Ovary (tissue), 10 donors: ENCODE measurements around the gene SLX1B. TPM values are rescaled to one million over a fixed set of nuclear protein-coding genes. Genes with fewer than 3 reads are reported as not detected.
A peak's percentile ranks its signal among the peaks of the same experiment; 100 is the strongest.
"Not testable (repeated sequence)": the region's sequence is repeated elsewhere in the genome, so short reads cannot be mapped to it uniquely, and the experiment has no call there.

Experiments used
- DNase-seq, 5 donors: peaks; one replicate each; pipeline ENCODE4 v3.0.0-alpha.2; 2019 to 2020
- H3K27ac ChIP-seq, 2 donors: fragments of 200-600 bp; one replicate each; pipeline versions ENCODE4 v1.5.1 to v1.8.0; 2019 to 2022
- H3K27me3 ChIP-seq: fragments of 200-600 bp; one replicate; pipeline ENCODE4 v1.8.0; 2022
- H3K36me3 ChIP-seq: fragments of 200-600 bp; sonication (generic); one replicate; pipeline ENCODE4 v1.5.1; 2019
- H3K4me1 ChIP-seq: one replicate; pipeline ENCODE4 v1.8.1; 2013; ENCODE audit warnings: mild to moderate bottlenecking, moderate library complexity; ENCODE audit not compliant: insufficient read depth
- H3K4me3 ChIP-seq: fragments of 200-600 bp; sonication (generic); one replicate; pipeline ENCODE4 v1.5.1; 2017
- H3K9me3 ChIP-seq, 2 donors: fragments of 200-600 bp in 1 of 2; sonication (generic) in 1 of 2; one replicate each; pipeline versions ENCODE4 v1.5.1 to v1.8.1; 2013 to 2019; ENCODE audit warnings: mild to moderate bottlenecking in 1 of 2, moderate library complexity in 1 of 2
- WGBS, 3 donors: extraction: QIAGEN DNeasy Blood & Tissue Kit in 1 of 3; methylation state at CpG; one replicate each; pipeline versions ENCODE4 v1.1.5 to v1.1.7; 2013 to 2017; 5-methylcytosine and 5-hydroxymethylcytosine counted together
- intact Hi-C, 4 donors: fragments of 100-400 bp; cut with DNase I; formaldehyde crosslinking; loops; one replicate each; pipeline versions ENCODE4 v1.11.0 to v1.15.1; 2022 to 2023
- long read RNA-seq, 3 donors: library from polyadenylated mRNA in 2 of 3; unstranded in 2 of 3; transcript quantifications; one replicate each; pipeline ENCODE4 v2.0.0 and lab custom pipeline, GENCODE V29; 2021 to 2026
- polyA plus RNA-seq, 2 donors: library from polyadenylated mRNA; stranded (reverse); fragments of 200-250 nt in 1 of 2; fragments of 350-450 nt in 1 of 2; fragmentation: Illumina TruSeq in 1 of 2; extraction: RNeasy Lipid Tissue Mini Kit (QIAGEN cat#74804) in 1 of 2; gene quantifications; one replicate each; pipeline ENCODE4 v1.2.3, GENCODE V29; 2013 to 2014
- total RNA-seq, 7 donors: library from RNA; depleted of rRNA in 2 of 7; stranded (reverse); fragments of >200 nt in 2 of 7; fragmentation: NEBNext Ultra II Directional in 3 of 7; extraction: Animal tissue kit (Norgen Biotek cat#: 25700) in 3 of 7; gene quantifications; one replicate each; pipeline versions ENCODE4 v1.1.0 to v1.2.4, GENCODE V29; 2016 to 2023
- donor health status: DM: no; HTN: no; CAD: no; lungs with moderate emphysema.
- donor health status: DM: no; HTN: no; CAD: no.
- donor health status: Bipolar disorder and iron deficiency.
- donor health status: DM: yes; HTN: yes; CAD: no.
- donor health status: DM: no; HTN: no; CAD: no.
- donor health status: DM: yes; HTN: yes; CAD: no.

Gene SLX1B
- total RNA-seq, result 10 to 100 TPM in 1 of 7 donors, 1 to 10 TPM in 6; 4.4 to 11.2 (median 8.6) TPM
- 10 to 100 TPM in 1 of 2 donors, 1 to 10 TPM in 1; 3.0 to 19.4 TPM for polyA plus RNA-seq
- long read RNA-seq, donor 1, transcript SLX1B-201 (6 exons, 1,165 nt), result major isoform, 11 of 16 reads
- long read RNA-seq, donor 1, partial matches to known transcripts, result 2 of 16 reads
- long read RNA-seq, donor 1, other reads (novel, unspliced or antisense), result 3 of 16 reads
- long read RNA-seq, donor 2, transcript SLX1B-201 (6 exons, 1,165 nt), result major isoform, 6 of 7 reads
- long read RNA-seq, donor 2, partial matches to known transcripts, result 0 of 7 reads
- long read RNA-seq, donor 2, other reads (novel, unspliced or antisense), result 0 of 7 reads
- long read RNA-seq, donor 3, transcript SLX1B-201 (6 exons, 1,165 nt), result major isoform, 16 of 17 reads
- long read RNA-seq, donor 3, partial matches to known transcripts, result 0 of 17 reads
- long read RNA-seq, donor 3, other reads (novel, unspliced or antisense), result 1 of 17 reads

DNA sequence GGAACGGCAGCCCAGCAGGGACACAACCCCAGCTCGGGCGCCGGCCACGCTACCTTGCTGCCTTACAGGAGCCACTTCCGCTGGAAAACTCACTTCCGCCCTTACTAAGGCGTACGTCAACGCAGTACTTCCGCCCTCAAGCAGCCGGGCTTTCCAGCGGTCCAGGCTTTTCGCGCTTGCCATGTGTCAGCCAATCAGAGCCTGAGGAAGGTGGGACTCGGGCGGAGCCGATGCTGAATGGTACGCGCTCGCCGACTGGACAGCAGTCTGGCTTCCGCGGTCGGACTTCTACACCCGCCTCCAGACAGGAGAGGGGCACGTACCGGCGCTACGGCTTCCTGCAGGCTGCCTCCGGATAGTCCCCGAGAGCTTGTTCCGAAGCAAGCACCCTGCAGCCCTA, at the start of gene SLX1B, which contains the start of gene BOLA2:
TSS of gene SLX1B (plus strand) at position 265 of the 400 bp plus-strand sequence.
TSS of gene BOLA2 (minus strand) at position 83 of the 400 bp plus-strand sequence. CDS start 98 bp downstream, outside the sequence.
- intact Hi-C loops, H3K9me3 ChIP-seq, H3K4me3 ChIP-seq, H3K27me3 ChIP-seq, H3K4me1 ChIP-seq, H3K36me3 ChIP-seq, H3K27ac ChIP-seq, DNase-seq: not testable (repeated sequence)
- WGBS, 3 donors, result no CpG with 5 or more reads among the region's 33 CpGs

DNA sequence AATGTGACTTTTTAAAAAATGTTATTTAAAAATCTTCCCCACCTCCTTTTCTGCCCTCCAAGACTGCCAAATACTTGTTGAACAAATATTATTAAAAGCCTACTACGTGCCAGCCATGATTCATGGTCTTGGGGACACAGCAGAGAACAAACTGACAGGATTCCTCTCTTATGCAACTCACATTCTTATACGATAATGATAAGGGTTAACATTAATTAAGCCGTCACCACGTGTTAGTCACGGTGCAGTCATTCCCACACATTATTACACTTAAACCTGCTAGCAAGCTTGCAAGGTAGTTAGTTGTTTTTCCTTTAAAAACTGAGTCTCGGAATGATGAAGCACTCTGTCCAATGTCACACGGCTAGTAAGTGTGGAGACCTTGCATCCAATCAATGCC, 49.1 kb upstream of the SLX1B start:
- H3K4me1 ChIP-seq, H3K9me3 ChIP-seq, intact Hi-C loops, H3K27me3 ChIP-seq, H3K27ac ChIP-seq, H3K36me3 ChIP-seq, H3K4me3 ChIP-seq, DNase-seq: not testable (repeated sequence)
- WGBS, 3 donors, result 50 to 66% (median 62%) methylated on average over 7 of the region's 7 CpGs

- intact Hi-C loops, H3K4me1 ChIP-seq, H3K27me3 ChIP-seq, H3K36me3 ChIP-seq, DNase-seq, H3K27ac ChIP-seq, H3K9me3 ChIP-seq, H3K4me3 ChIP-seq: not testable (repeated sequence)
- 95 to 98% (median 95%) methylated on average over 2 of the region's 2 CpGs for WGBS, 3 donors
Observed at GRCh38 chr16:29423587-29423986, 30.7 kb upstream of the SLX1B start.

DNA sequence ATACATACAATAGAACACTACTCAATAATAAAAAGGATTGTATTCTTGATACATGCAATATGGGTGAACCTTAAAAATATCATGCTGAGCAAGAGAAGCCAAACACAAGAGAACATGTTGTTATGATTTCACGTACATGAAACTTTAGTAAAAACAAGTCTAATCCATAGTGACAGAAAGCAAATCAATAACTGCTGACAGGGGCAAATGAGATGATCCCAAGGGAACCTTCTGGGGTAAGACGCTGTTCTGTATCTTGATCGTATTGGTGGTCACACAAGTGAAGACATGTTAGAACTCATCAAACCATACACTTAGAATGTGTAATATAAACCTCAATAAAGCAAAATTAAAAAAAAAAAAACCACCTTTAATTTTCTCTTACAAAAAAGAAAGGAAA, 28.9 kb upstream of the SLX1B start:
- WGBS, 3 donors, result 95 to 98% (median 97%) methylated on average over 3 of the region's 3 CpGs
- H3K27me3 ChIP-seq, H3K36me3 ChIP-seq, H3K4me3 ChIP-seq, H3K27ac ChIP-seq, intact Hi-C loops, H3K4me1 ChIP-seq, H3K9me3 ChIP-seq, DNase-seq: not testable (repeated sequence)

DNA sequence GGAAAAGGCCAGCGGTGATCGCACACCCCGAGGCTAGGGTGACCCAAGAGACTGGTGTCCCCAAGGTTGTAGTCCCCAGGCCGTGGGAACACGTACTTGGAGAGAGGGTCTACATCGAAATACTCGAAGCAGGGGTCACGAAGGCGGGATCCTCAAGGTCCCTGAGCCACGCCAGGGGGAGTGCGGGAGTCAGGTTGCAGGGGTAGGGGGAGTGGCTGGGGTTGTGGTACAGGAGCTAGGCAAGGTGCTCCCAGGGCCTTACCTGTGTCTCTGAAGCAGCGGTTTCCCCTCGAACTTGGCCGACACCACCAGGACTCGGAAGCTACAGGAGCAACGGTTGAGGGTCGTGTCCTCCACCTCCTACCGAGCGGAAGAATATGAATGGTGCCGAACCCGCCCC, 579 bp upstream of the SLX1B start:
- H3K4me1 ChIP-seq, H3K9me3 ChIP-seq, H3K4me3 ChIP-seq, H3K27ac ChIP-seq, H3K27me3 ChIP-seq, DNase-seq, H3K36me3 ChIP-seq, intact Hi-C loops: not testable (repeated sequence)
- WGBS, 3 donors, result no CpG with 5 or more reads among the region's 21 CpGs

- H3K36me3 ChIP-seq, H3K9me3 ChIP-seq, H3K27me3 ChIP-seq, H3K4me3 ChIP-seq, H3K27ac ChIP-seq, H3K4me1 ChIP-seq, DNase-seq, intact Hi-C loops: not testable (repeated sequence)
- no CpG with 5 or more reads among the region's 29 CpGs for WGBS, 3 donors
Observed at GRCh38 chr16:29454828-29455227, 495 bp downstream of the SLX1B start.

DNA sequence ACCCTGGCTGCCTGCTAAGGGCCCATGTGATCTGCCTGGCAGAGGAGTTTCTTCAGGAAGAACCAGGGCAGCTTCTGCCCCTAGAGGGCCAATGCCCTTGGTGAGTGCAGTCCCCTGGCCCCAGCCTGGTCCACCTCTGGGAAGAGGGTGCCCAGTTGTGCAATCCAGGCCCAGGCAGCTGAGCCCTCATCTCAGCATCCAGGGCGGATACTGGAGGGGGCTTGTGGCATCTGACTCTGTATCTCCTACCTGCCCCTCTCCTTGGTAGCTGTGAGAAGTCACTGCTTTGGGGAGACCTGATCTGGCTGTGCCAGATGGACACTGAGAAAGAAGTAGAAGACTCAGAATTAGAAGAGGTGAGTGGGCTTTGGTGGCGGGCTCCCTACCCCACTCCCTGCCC, 3.3 kb downstream of the SLX1B start:
- H3K4me1 ChIP-seq, H3K9me3 ChIP-seq, H3K27me3 ChIP-seq, H3K27ac ChIP-seq, H3K4me3 ChIP-seq, intact Hi-C loops, H3K36me3 ChIP-seq: not testable (repeated sequence)
- peak in 1 of 5 donors; percentile 14 for DNase-seq
- WGBS, 3 donors, result 100% methylated on average over 1 of the region's 2 CpGs; no CpG with 5 or more reads in 2 of the 3 donors

DNA sequence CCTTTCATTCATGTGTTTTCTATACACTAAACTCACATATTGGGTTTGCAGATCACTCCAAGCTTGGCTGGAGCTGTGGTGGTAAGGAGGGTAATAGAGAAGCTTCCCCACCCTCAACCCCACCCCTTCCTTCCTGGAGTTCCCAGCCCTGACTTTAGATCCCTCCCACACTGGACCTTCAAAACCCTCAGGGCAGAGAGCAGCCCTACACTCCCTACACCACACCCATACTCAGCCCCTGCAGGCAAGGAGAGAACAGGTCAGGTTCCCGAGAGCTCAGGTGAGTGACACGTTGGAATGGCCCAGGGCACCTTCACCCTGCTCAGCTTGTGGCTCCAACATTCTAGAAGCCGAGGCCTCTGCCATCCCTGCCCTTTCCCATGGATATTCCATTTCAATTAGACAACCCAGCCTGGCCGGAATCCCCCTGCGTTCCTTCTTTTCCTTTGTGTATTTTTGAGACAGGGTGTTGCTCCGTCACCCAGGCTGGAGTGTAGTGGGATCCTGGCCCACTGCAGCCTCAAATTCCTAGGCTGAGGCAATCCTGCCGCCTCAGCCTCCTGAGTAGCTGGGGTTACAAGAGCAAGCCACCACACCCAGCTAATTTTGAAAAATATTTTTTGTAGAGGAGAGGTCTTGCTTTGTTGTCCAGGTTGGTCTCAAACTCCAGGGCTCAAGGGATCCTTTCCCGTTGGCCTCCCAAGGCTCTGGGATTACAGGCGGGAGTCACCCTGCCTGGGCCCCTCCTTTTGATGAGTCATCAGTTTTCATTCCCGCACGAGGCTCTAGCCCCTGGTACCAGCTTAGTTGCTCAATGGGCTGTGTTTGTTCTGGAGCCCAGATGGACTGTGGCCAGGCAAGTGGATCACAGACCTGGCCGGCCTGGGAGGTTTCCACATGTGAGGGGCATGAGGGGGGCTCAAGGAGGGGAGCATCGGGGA, 5.6 kb downstream of the SLX1B start, which contains the start of gene SULT1A4:
TSS of gene SULT1A4 (plus strand) at position 208 of the 941 bp plus-strand sequence. CDS start 1,473 bp downstream, outside the sequence.
- H3K4me1 ChIP-seq, H3K27me3 ChIP-seq, intact Hi-C loops, H3K36me3 ChIP-seq, H3K4me3 ChIP-seq, H3K9me3 ChIP-seq, H3K27ac ChIP-seq, DNase-seq: not testable (repeated sequence)
- WGBS, 3 donors, result no CpG with 5 or more reads among the region's 13 CpGs

GRCh38 chr16:29460647-29461030, 6.3 kb downstream of the SLX1B start:
- H3K9me3 ChIP-seq, H3K27me3 ChIP-seq, H3K27ac ChIP-seq, intact Hi-C loops, H3K36me3 ChIP-seq, H3K4me1 ChIP-seq, DNase-seq, H3K4me3 ChIP-seq: not testable (repeated sequence)
- no CpG with 5 or more reads among the region's 9 CpGs for WGBS, 3 donors

DNA sequence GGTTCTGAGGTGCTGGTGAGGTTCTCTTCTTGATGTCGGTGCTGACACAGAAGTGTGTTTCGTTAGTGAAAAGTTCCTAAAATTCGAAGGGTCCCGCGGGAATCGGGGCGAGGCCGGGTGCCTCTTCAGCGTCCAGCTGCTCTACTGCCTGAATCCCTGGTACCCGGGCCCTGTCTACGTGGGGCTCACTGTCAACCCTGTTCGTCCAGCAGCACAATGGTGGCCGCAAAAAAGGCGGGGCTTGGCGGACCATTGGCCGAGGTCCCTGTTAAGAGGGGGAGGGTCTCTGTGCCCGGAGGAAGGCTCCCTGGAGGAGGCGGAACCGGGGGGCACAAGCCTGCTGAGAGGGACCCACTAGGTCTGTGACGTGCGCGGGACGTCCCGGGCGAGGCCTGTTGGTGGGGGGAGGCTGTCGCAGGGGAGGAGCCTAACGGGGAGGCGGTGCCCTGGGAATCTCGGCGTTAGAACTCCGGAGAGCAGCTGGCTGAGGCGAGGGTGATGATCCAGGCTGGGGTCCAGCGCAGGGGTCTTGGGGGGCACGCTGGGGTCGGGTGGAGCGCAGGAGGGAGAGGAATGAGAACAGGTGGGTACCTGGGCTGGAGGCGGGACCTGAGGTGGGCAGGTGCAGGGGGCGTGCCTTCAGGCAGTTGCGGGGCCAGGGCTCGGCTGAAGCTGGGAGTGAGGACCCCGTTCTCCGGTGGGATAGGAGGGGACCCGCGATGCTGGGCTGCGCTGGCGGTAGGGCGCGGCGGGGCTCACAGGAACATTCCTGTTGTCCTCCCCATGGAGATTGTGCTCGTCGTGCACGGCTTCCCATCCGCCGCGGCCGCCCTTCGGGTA, 11.9 kb downstream of the SLX1B start:
- WGBS, 3 donors, result no CpG with 5 or more reads among the region's 57 CpGs
- intact Hi-C loops, H3K27me3 ChIP-seq, H3K9me3 ChIP-seq, DNase-seq, H3K4me1 ChIP-seq, H3K36me3 ChIP-seq, H3K4me3 ChIP-seq, H3K27ac ChIP-seq: not testable (repeated sequence)

DNA sequence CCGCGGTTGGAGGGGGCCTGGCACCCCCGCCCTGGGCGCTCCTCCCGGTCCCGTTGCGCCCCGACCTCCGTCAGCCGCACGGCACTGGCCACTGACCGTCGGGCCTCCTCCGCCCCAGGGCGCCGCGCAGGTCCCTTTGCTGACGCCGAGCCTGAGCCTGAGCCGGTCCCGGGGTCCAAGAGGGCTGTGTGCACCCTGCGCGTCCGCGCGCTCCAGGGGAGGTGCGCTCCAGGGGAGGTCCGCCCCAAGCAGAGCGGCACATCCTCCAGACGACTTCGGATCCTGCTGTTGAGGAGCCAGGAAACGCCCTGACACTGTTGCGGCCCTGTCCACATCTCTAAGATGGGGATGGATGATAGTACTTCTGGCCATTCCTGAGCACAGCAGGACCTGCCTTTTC, 12.6 kb downstream of the SLX1B start:
- H3K9me3 ChIP-seq, H3K27ac ChIP-seq, H3K36me3 ChIP-seq, H3K4me3 ChIP-seq, DNase-seq, H3K27me3 ChIP-seq, H3K4me1 ChIP-seq, intact Hi-C loops: not testable (repeated sequence)
- no CpG with 5 or more reads among the region's 33 CpGs for WGBS, 3 donors
